ENCODE measurements around the gene SVIL.
"Not testable (repeated sequence)": the region's sequence is repeated elsewhere in the genome, so short reads cannot be mapped to it uniquely, and the experiment has no call there.

SVIL gene

GRCh38 chr10:29575098-29575455, 59.7 kb downstream of the SVIL start:
- no peak for DNase-seq (ENCODE audit: low spot score)

GRCh38 chr10:29574212-29575097, 60.3 kb downstream of the SVIL start:
- DNase-seq (ENCODE audit: low spot score), result not testable (repeated sequence)

- DNase-seq (ENCODE audit: low spot score), result not testable (repeated sequence)
These were observed 64.5 kb downstream of the SVIL start for GRCh38 chr10:29570248-29570647.

GRCh38 chr10:29569795-29570194, 65.0 kb downstream of the SVIL start:
- DNase-seq (ENCODE audit: low spot score), result no peak

- no peak for DNase-seq (ENCODE audit: low spot score)
These were observed 67.8 kb downstream of the SVIL start for GRCh38 chr10:29567003-29567402.

- DNase-seq (ENCODE audit: low spot score), result not testable (repeated sequence)
These were observed 68.6 kb downstream of the SVIL start for GRCh38 chr10:29566209-29566608.

GRCh38 chr10:29563420-29564035, 71.2 kb downstream of the SVIL start:
- no peak for DNase-seq (ENCODE audit: low spot score)

GRCh38 chr10:29563006-29563405, 71.8 kb downstream of the SVIL start:
- DNase-seq (ENCODE audit: low spot score), result not testable (repeated sequence)

GRCh38 chr10:29559996-29560395, 74.8 kb downstream of the SVIL start:
- no peak for DNase-seq (ENCODE audit: low spot score)

GRCh38 chr10:29557665-29558064, 77.1 kb downstream of the SVIL start:
- DNase-seq (ENCODE audit: low spot score), result no peak

GRCh38 chr10:29555746-29556481, 78.9 kb downstream of the SVIL start:
- no peak for DNase-seq (ENCODE audit: low spot score)

GRCh38 chr10:29555091-29555745, 79.6 kb downstream of the SVIL start:
- no peak for DNase-seq (ENCODE audit: low spot score)

GRCh38 chr10:29554660-29555059, 80.1 kb downstream of the SVIL start:
- no peak for DNase-seq (ENCODE audit: low spot score)

GRCh38 chr10:29553544-29554250, 81.1 kb downstream of the SVIL start:
- DNase-seq (ENCODE audit: low spot score), result no peak

- not testable (repeated sequence) for DNase-seq (ENCODE audit: low spot score)
These were observed 81.7 kb downstream of the SVIL start for GRCh38 chr10:29553116-29553515.

- DNase-seq (ENCODE audit: low spot score), result not testable (repeated sequence)
These were observed 85.3 kb downstream of the SVIL start for GRCh38 chr10:29549493-29549892.

- no peak for DNase-seq (ENCODE audit: low spot score)
These were observed 87.9 kb downstream of the SVIL start for GRCh38 chr10:29546773-29547313.

GRCh38 chr10:29545122-29545521, 89.6 kb downstream of the SVIL start:
- no peak for DNase-seq (ENCODE audit: low spot score)

GRCh38 chr10:29543715-29544114, 91.1 kb downstream of the SVIL start:
- no peak for DNase-seq (ENCODE audit: low spot score)

- DNase-seq (ENCODE audit: low spot score), result no peak
These were observed 92.0 kb downstream of the SVIL start for GRCh38 chr10:29542723-29543122.

Measured in HuH-7 (cell line).